ENCODE results near the gene MYO1D.

The MYO1D gene

DNA sequence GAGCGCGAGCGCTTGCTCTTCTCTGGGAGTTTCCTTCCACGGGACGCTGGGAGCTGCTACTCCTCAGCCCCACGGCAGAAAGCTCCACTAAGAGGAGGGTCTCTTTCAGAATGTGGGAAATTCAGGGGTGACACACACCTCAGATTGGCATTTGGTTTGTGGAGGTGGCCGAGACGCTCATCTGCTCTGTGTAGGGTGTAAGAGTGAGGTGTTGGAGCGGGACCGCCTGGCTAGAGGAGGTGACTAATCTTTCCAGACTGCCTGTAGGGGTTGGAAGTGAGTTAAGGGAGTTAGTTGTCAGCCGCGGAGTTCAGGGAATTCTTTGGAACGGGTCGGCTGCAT is 431.9 kb downstream of the MYO1D start:
- peak; percentile 59 for DNase-seq

GRCh38 chr17:32444301-32445073 is 432.4 kb downstream of the MYO1D start, which contains the start of gene PSMD11:
Gene PSMD11 (plus strand): TSS chr17:32444510. CDS start chr17:32444524, 14 bp downstream.
- DNase-seq: peak; percentile 97

DNA sequence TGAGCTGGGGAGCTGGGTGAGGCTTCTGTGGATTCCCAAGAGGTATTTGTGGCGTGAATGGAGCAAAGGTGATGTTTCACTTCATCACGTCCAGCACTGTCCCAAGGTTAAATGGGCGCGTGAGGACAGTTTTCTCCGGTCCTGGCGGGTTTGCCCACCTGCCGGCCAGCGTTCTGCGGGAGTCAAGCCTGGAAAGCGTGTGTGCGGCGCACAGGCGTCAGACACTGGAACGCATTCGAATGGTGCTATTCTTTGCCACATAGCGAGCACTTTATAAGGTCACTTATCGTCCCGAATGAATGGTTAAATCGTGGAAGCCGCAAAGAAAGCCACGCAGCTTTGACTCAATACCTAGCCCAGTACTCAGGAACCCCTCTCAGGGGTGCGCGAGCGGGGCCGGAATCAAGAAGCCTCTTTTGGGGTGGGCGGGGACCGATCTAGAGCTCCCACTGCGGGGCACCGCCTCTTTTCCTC is 433.1 kb downstream of the MYO1D start:
- no peak for DNase-seq
